ENCODE results near the gene TTYH1.

DNA sequence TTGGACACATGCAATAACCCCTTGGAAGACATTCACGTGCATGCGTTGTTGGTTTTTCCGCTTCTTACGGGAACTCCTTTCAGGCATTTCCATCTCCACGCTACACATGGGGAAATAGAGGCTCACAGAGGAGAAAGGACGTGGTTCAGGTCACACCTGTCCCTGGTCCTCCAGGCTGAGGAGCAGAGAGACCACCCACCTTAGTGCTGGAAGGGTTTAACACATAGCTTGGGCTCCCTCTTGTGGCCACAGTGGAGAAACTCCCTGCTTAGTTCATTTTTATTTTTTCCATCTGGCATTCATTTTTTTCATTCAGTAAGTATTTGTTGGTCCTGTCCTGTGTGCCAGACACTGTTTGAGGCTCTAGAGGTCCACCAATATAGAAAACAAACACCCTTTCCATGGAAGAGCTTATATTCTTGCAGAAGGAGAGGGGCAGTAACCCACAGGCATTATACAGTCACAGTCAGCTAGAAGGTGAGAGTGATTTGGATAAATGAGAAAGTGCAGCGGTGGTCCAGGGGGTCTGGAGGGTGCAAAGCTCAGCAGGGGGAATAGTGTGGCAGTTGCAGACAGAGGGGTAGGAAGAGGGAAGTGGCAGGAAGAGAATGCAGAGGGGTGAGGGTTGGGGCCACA is 24.2 kb upstream of the TTYH1 start:
- TF ChIP-seq ELF4 (IDR thresholded peaks at IDR 0.05) = no peak
- TF ChIP-seq HDGF (IDR thresholded peaks at IDR 0.05; ENCODE audit: borderline replicate concordance) = no peak
- TF ChIP-seq ZNF384 (IDR thresholded peaks at IDR 0.05) = peak; percentile 56
- TF ChIP-seq TARDBP (IDR thresholded peaks at IDR 0.05) = no peak
- no peak for TF ChIP-seq FOXM1 (IDR thresholded peaks at IDR 0.05; ENCODE audit: borderline replicate concordance)
- no peak for TF ChIP-seq FOXA1 (IDR thresholded peaks at IDR 0.05)
- no peak for TF ChIP-seq L3MBTL2 (conservative IDR thresholded peaks at IDR 0.05)
- no peak for TF ChIP-seq BHLHE40 (IDR thresholded peaks at IDR 0.05; ENCODE audit: borderline replicate concordance)
- TF ChIP-seq ARNT (IDR thresholded peaks at IDR 0.05) = no peak
- no peak for TF ChIP-seq NFRKB (IDR thresholded peaks at IDR 0.05)
- TF ChIP-seq, protein P1, sequence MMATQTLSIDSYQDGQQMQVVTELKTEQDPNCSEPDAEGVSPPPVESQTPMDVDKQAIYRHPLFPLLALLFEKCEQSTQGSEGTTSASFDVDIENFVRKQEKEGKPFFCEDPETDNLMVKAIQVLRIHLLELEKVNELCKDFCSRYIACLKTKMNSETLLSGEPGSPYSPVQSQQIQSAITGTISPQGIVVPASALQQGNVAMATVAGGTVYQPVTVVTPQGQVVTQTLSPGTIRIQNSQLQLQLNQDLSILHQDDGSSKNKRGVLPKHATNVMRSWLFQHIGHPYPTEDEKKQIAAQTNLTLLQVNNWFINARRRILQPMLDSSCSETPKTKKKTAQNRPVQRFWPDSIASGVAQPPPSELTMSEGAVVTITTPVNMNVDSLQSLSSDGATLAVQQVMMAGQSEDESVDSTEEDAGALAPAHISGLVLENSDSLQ (IDR thresholded peaks at IDR 0.05) = no peak
- TF ChIP-seq FOXK2 (IDR thresholded peaks at IDR 0.05) = no peak
- TF ChIP-seq SUZ12 (IDR thresholded peaks at IDR 0.05) = no peak

Measured in HEK293T (cell line).